Pancreas (tissue), 10 donors: Measurements from ENCODE around the gene IGFL1. TPM values are rescaled to one million over a fixed set of nuclear protein-coding genes. Genes with fewer than 3 reads are reported as not detected.
"Not testable (repeated sequence)": the region's sequence is repeated elsewhere in the genome, so short reads cannot be mapped to it uniquely, and the experiment has no call there.

Experiments
- ATAC-seq, 4 donors: fragments of 200-7000 bp; cut with Tn5 transposase; one replicate each; pipeline versions ENCODE4 v1.8.0 to v1.9.1; 2020; ENCODE audit warnings: mild to moderate bottlenecking in 4 of 4, moderate library complexity in 4 of 4
- DNase-seq, 6 donors: peaks; one replicate each; pipeline ENCODE4 v3.0.0-alpha.2; 2020
- FAIRE-seq: peaks from 2 replicates; lab custom pipeline; 2012; peaks lifted over from hg19 to GRCh38; lab: Jason Lieb, UNC
- H3K27ac ChIP-seq, 4 donors: fragments of 200-600 bp; sonication (generic); 1 replicate in 3 of 4; 2 replicates in 1 of 4; pipeline versions ENCODE4 v1.5.0 to v1.8.0; 2020
- H3K27me3 ChIP-seq, 4 donors: fragments of 200-600 bp; one replicate each; pipeline ENCODE4 v1.8.0; 2021
- H3K36me3 ChIP-seq, 3 donors: fragments of 200-600 bp; sonication (generic) in 1 of 3; one replicate each; pipeline versions ENCODE4 v1.5.0 to v1.8.0; 2020 to 2021
- H3K4me1 ChIP-seq, 3 donors: fragments of 200-600 bp; one replicate each; pipeline ENCODE4 v1.8.0; 2021
- H3K4me3 ChIP-seq, 4 donors: fragments of 200-600 bp; sonication (generic) in 2 of 4; one replicate each; pipeline versions ENCODE4 v1.5.0 to v1.8.0; 2020 to 2021
- H3K9me3 ChIP-seq, 4 donors: fragments of 200-600 bp; one replicate each; pipeline ENCODE4 v1.8.0; 2021
- CTCF ChIP-seq, 4 donors: fragments of 200-600 bp; sonication (generic) in 3 of 4; IDR thresholded peaks; one replicate each; pipeline versions ENCODE4 v1.5.0 to v1.8.0; 2021; ENCODE audit warnings: antibody characterized with exemption in 4 of 4
- WGBS, 2 donors: extraction: QIAGEN DNeasy Blood & Tissue Kit; methylation state at CpG; one replicate each; pipeline ENCODE4 v1.1.7; 2013; 5-methylcytosine and 5-hydroxymethylcytosine counted together
- intact Hi-C, 3 donors: fragments of 100-400 bp; cut with DNase I; formaldehyde crosslinking; loops; one replicate each; pipeline versions ENCODE4 v1.11.1 to v1.14.2; 2022
- polyA plus RNA-seq, 2 donors: library from polyadenylated mRNA; stranded (reverse); fragments of 200-250 nt; gene quantifications; one replicate each; pipeline ENCODE4 v1.2.3, GENCODE V29; 2013
- total RNA-seq, 6 donors: library from RNA; stranded (reverse); fragmentation: NEBNext Ultra II Directional in 4 of 6; extraction: Animal tissue kit (Norgen Biotek cat#: 25700) in 4 of 6; gene quantifications; one replicate each; pipeline versions ENCODE4 v1.2.1 to v1.2.4, GENCODE V29; 2021 to 2023
- donor health status: healthy with polysubstance abuse.
- donor health status: DM: no; HTN: no; CAD: no; lungs with moderate emphysema.
- donor health status: DM: no; HTN: no; CAD: no.
- donor health status: control.
- donor health status: control.
- donor health status: Bipolar disorder and iron deficiency.
- donor health status: DM: yes; HTN: yes; CAD: no.
- donor health status: DM: no; HTN: no; CAD: no.
- donor health status: DM: no; HTN: no; CAD: no.
- donor health status: DM: yes; HTN: yes; CAD: no.

Gene IGFL1
- total and polyA plus RNA-seq, 8 donors, result not detected

GRCh38 chr19:46210669-46211068 lies 18.9 kb upstream of the IGFL1 start:
- TF ChIP-seq CTCF (IDR thresholded peaks at IDR 0.05), result no peak
- Histone ChIP-seq H3K36me3 (no peaks in the 10 kb centered on the region), H3K27ac (peak overlapping the region in 2 of 4 donors; percentile 42 to 48), H3K4me1 (no peaks in the 10 kb centered on the region), H3K4me3 (no peak overlapping the region), H3K9me3 (no peaks in the 10 kb centered on the region), H3K27me3 (no peaks in the 10 kb centered on the region)
- no peak for FAIRE-seq
- peak in 1 of 4 donors; percentile 11 for ATAC-seq
- 48 to 57% methylated on average over 1 of the region's 1 CpG for WGBS, 2 donors
- DNase-seq, result no peak
- intact Hi-C loops, result no loop called here

- H3K9me3 ChIP-seq, result no peaks in the 10 kb centered on the region
- no peak for TF ChIP-seq CTCF (IDR thresholded peaks at IDR 0.05)
- peak overlapping the region; percentile 42 to 57 (median 50) for H3K27ac ChIP-seq
- H3K36me3 ChIP-seq, result no peaks in the 10 kb centered on the region
- FAIRE-seq (no peak), DNase-seq (peak in 3 of 6 donors; percentile 46 to 50 (median 50)), ATAC-seq (peak; percentile 64 to 91 (median 82))
- no peaks in the 10 kb centered on the region for H3K27me3 ChIP-seq
- no peaks in the 10 kb centered on the region for H3K4me1 ChIP-seq
- 46 to 50% methylated on average over 10 of the region's 10 CpGs for WGBS, 2 donors
- no peak overlapping the region for H3K4me3 ChIP-seq
- intact Hi-C loops, result no loop called here
Observed at GRCh38 chr19:46211201-46211881, 18.2 kb upstream of the IGFL1 start.

GRCh38 chr19:46212592-46212991 lies 16.9 kb upstream of the IGFL1 start:
- FAIRE-seq, intact Hi-C loops, H3K36me3 ChIP-seq, H3K4me1 ChIP-seq, H3K9me3 ChIP-seq, DNase-seq, ATAC-seq, H3K27ac ChIP-seq, H3K27me3 ChIP-seq, H3K4me3 ChIP-seq: not testable (repeated sequence)
- 60 to 69% methylated on average over 5 of the region's 5 CpGs for WGBS, 2 donors

- 65 to 68% methylated on average over 11 of the region's 11 CpGs for WGBS, 2 donors
- no peak for FAIRE-seq
Observed at GRCh38 chr19:46213156-46213555, 16.4 kb upstream of the IGFL1 start.

GRCh38 chr19:46213806-46214205 lies 15.7 kb upstream of the IGFL1 start:
- no peaks in the 10 kb centered on the region for H3K27me3 ChIP-seq
- ATAC-seq (no peak), FAIRE-seq (no peak), DNase-seq (no peak)
- TF ChIP-seq CTCF (IDR thresholded peaks at IDR 0.05), result no peak
- H3K9me3 ChIP-seq, result no peaks in the 10 kb centered on the region
- intact Hi-C loops, result no loop called here
- 78 to 86% methylated on average over 19 of the region's 19 CpGs for WGBS, 2 donors
- no peak overlapping the region for H3K27ac ChIP-seq
- H3K36me3 ChIP-seq, result no peaks in the 10 kb centered on the region
- no peak overlapping the region for H3K4me3 ChIP-seq
- H3K4me1 ChIP-seq, result no peaks in the 10 kb centered on the region

More at GRCh38 chr19:46213156-46213555, 16.4 kb upstream of the IGFL1 start:
- TF ChIP-seq CTCF (IDR thresholded peaks at IDR 0.05), result no peak
- no peaks in the 10 kb centered on the region for H3K9me3 ChIP-seq
- ATAC-seq, result no peak
- intact Hi-C loops, result no loop called here
- H3K36me3 ChIP-seq, result no peaks in the 10 kb centered on the region
- H3K27me3 ChIP-seq, result no peaks in the 10 kb centered on the region
- no peak overlapping the region for H3K27ac ChIP-seq
- H3K4me1 ChIP-seq, result no peaks in the 10 kb centered on the region
- DNase-seq, result no peak
- H3K4me3 ChIP-seq, result no peak overlapping the region
